ENCODE measurements around the gene TCF12. TPM values are rescaled to one million over a fixed set of nuclear protein-coding genes. Genes with fewer than 3 reads are reported as not detected.
"Not testable (repeated sequence)": the region's sequence is repeated elsewhere in the genome, so short reads cannot be mapped to it uniquely, and the experiment has no call there.

Gene TCF12
- polyA plus RNA-seq, 1 experiment: 447 TPM

DNA sequence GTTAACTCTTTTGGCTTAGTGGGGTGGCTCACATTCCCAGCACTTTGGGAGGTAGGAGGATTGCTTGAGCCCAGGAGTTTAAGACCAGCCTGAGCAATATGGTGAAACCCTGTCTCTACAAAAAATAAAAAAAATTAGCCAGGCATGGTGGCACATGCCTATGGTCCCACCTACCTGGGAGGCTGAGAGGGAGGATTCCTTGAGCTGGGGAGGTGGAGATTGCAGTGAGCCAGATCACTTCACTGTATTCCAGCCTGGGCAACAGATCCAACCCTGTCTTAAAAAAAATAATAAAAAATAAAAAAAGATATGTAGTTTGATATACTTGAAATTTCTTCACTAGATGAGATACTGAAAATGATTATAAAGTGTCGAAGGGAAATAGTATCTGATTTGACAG, 178.8 kb downstream of the TCF12 start:
- no peak for TF ChIP-seq CTCF (IDR thresholded peaks at IDR 0.05; ENCODE audit: low read depth, low read length)
- Histone ChIP-seq H3K4me3 (ENCODE audit: low read depth, low read length) (no peak overlapping the region), H3K27me3 (ENCODE audit: control insufficient read depth, insufficient read depth, low read length) (no peaks in the 10 kb centered on the region), H3K9me3 (ENCODE audit: control insufficient read depth, insufficient read depth, low read length) (no peaks in the 10 kb centered on the region), H3K27ac (ENCODE audit: low read depth, low read length) (no peak overlapping the region)
- ChIA-PET POLR2A (no interaction called here), CTCF (no interaction called here)
- DNase-seq (ENCODE audit: low read depth, low spot score): no peak

GRCh38 chr15:57097919-57098543, 179.6 kb downstream of the TCF12 start:
- DNase-seq (ENCODE audit: low read depth, low spot score); CTCF ChIA-PET: not testable (repeated sequence)
- POLR2A ChIA-PET: interaction anchor here (0.6 kb wide), 2 partner anchors 24 to 44 kb away, joined by 6 to 10 read pairs; no protein-coding TSS in a partner anchor

GRCh38 chr15:57098896-57099295, 180.5 kb downstream of the TCF12 start:
- Histone ChIP-seq H3K9me3 (ENCODE audit: control insufficient read depth, insufficient read depth, low read length) (no peaks in the 10 kb centered on the region), H3K4me3 (ENCODE audit: low read depth, low read length) (no peak overlapping the region), H3K27ac (ENCODE audit: low read depth, low read length) (no peak overlapping the region), H3K27me3 (ENCODE audit: control insufficient read depth, insufficient read depth, low read length) (no peaks in the 10 kb centered on the region)
- ChIA-PET POLR2A (interaction anchor here (0.6 kb wide), 1 partner anchor 45 kb away, joined by 10 read pairs; no protein-coding TSS in a partner anchor), CTCF (no interaction called here)
- TF ChIP-seq CTCF (IDR thresholded peaks at IDR 0.05; ENCODE audit: low read depth, low read length): no peak
- no peak for DNase-seq (ENCODE audit: low read depth, low spot score)

More at GRCh38 chr15:57097919-57098543, 179.6 kb downstream of the TCF12 start:
- H3K27ac ChIP-seq (ENCODE audit: low read depth, low read length); H3K27me3 ChIP-seq (ENCODE audit: control insufficient read depth, insufficient read depth, low read length); H3K9me3 ChIP-seq (ENCODE audit: control insufficient read depth, insufficient read depth, low read length); H3K4me3 ChIP-seq (ENCODE audit: low read depth, low read length): not testable (repeated sequence)

DNA sequence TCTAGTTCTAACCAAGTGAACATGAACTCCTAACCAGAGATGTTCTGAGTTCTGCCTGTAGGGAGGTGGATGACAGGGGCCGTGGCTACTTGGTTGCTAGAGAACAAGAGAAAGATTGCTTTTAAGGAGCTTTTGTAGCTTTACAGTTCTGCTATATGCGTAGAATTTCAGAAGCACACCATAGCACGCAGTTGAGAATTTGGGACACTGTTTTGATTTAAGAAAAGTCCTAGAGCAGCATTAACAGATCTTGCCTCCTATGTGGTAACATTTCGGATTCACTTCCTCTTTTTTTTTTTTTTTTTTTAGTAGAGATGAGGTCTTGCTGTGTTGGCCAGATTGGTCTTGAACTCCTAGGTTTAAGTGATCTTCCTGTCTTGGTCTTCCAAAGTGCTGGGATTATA, 181.7 kb downstream of the TCF12 start:
- no peak overlapping the region for H3K4me3 ChIP-seq (ENCODE audit: low read depth, low read length)
- no peaks in the 10 kb centered on the region for H3K9me3 ChIP-seq (ENCODE audit: control insufficient read depth, insufficient read depth, low read length)
- no peak overlapping the region for H3K27ac ChIP-seq (ENCODE audit: low read depth, low read length)
- CTCF ChIA-PET: no interaction called here
- POLR2A ChIA-PET: no interaction called here
- H3K27me3 ChIP-seq (ENCODE audit: control insufficient read depth, insufficient read depth, low read length): no peaks in the 10 kb centered on the region
- no peak for DNase-seq (ENCODE audit: low read depth, low spot score)
- TF ChIP-seq CTCF (IDR thresholded peaks at IDR 0.05; ENCODE audit: low read depth, low read length): no peak

DNA sequence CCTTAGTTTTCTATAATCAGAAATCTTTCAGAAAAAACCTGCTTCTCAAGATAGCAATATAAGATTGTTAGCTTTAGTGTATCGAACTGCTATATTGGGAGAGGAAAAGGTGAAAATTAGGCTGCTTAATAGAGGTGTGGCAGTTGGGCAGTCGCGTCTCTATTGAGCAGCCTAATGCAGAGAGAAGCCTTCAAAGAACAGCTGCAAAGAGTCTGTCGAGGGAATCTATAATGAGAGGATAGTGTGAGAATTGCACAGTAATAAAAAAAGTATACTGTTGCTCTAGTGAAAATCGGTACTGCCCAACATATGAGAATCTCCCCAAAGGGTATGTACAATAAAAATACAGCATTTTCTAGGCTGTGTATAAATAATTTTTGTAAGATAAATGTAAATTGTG, 184.4 kb downstream of the TCF12 start:
- Histone ChIP-seq H3K27me3 (ENCODE audit: control insufficient read depth, insufficient read depth, low read length) (no peaks in the 10 kb centered on the region), H3K9me3 (ENCODE audit: control insufficient read depth, insufficient read depth, low read length) (no peaks in the 10 kb centered on the region), H3K4me3 (ENCODE audit: low read depth, low read length) (no peak overlapping the region), H3K27ac (ENCODE audit: low read depth, low read length) (no peak overlapping the region)
- no peak for DNase-seq (ENCODE audit: low read depth, low spot score)
- ChIA-PET CTCF (interaction anchor here (1.2 kb wide), 1 partner anchor 611 kb away, joined by 3 read pairs; no protein-coding TSS in a partner anchor), POLR2A (no interaction called here)
- no peak for TF ChIP-seq CTCF (IDR thresholded peaks at IDR 0.05; ENCODE audit: low read depth, low read length)

Measured in AG04450 (cell line).